GM12878 (cell line): Measurements from ENCODE around the gene PHLDB3.
A peak's percentile ranks its signal among the peaks of the same experiment; 100 is the strongest.

ENCODE experiments used
- ATF7 ChIP-seq: fragments of 450-650 bp; IDR thresholded peaks from 2 replicates; pipeline ENCODE4 v1.6.1; 2016; ENCODE audit warnings: low read depth, mild to moderate bottlenecking
- CTCF ChIP-seq, 3 experiments: IDR thresholded peaks in 2 of 3; conservative IDR thresholded peaks in 1 of 3; 2 replicates each; pipeline ENCODE4 v1.5.1; 2011; ENCODE audit warnings: low read depth in 3 of 3, low read length in 3 of 3, mild to moderate bottlenecking in 3 of 3, control low read depth in 2 of 3, moderate library complexity in 2 of 3, inconsistent platforms in 1 of 3, mixed read lengths in 1 of 3; ENCODE audit not compliant: control insufficient read depth in 2 of 3, insufficient read depth in 1 of 3; ENCODE audit errors: extremely low read depth in 1 of 3
- SIN3A ChIP-seq: IDR thresholded peaks from 2 replicates; pipeline ENCODE4 v1.6.1; 2012; ENCODE audit warnings: low read depth, low read length, improper control_type of control experiment

- no peak for TF ChIP-seq SIN3A
- no peak for TF ChIP-seq ATF7
- TF ChIP-seq CTCF (IDR thresholded peaks at IDR 0.05 in 2 of 3, conservative IDR thresholded peaks at IDR 0.05 in 1 of 3; ENCODE audit: control insufficient read depth in 2 of 3, extremely low read depth in 1 of 3, insufficient read depth in 1 of 3, low read depth in 3 of 3, low read length in 3 of 3): peak in 2 of 3 experiments; percentile 22 to 35; a peak in 2 of 6 replicates
Observed at GRCh38 chr19:43534816-43535761, 30.5 kb upstream of the PHLDB3 start.
